HG02840 (cell line): ENCODE results near the gene PCSK5.

Source experiments
- ATAC-seq: cut with Tn5 transposase; IDR thresholded peaks from one replicate; pipeline ENCODE4 v1.9.1; 2021; ENCODE audit warnings: mild to moderate bottlenecking, moderate library complexity, moderate number of reproducible peaks; ENCODE audit not compliant: unreplicated experiment, low FRiP score

PCSK5 gene

DNA sequence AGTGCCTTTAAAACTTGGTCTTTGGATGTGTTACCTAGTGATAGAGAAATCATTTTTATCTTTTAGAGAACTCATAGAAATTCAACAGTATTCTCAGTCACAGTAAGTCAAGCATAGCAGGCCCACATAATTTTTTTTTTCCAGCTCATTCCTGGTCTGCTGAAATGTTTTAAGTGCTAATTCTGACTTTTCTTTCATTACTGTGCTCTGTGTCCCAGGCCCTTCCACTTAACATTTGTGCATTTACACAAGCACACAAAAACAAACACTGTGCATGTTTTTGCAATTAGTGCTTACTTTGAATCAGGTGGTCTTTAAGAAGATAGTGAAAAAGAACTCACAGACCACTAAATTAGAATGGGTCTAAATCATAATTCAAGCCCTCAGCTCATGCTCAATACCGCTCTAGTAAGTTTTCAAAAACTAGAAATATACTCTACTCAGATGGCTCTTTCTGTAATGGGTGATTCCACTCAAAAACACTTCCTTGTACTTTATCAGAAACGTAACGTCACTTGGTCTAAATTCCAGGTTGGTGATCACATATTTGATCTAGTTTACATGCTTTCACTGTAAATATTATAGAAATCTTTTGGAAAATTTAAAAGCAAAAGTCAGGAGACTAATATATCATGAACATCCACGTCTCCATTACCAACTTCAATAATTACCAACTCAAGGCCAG is 107.8 kb downstream of the PCSK5 start:
- ATAC-seq, result no peak

- ATAC-seq, result no peak
These were observed 111.0 kb downstream of the PCSK5 start for GRCh38 chr9:76001459-76001858.

- ATAC-seq, result no peak
These were observed 112.6 kb downstream of the PCSK5 start for GRCh38 chr9:76003041-76003440.

- ATAC-seq, result no peak
These were observed 114.1 kb downstream of the PCSK5 start for GRCh38 chr9:76004526-76004925.

GRCh38 chr9:76007935-76008334 is 117.5 kb downstream of the PCSK5 start:
- no peak for ATAC-seq

DNA sequence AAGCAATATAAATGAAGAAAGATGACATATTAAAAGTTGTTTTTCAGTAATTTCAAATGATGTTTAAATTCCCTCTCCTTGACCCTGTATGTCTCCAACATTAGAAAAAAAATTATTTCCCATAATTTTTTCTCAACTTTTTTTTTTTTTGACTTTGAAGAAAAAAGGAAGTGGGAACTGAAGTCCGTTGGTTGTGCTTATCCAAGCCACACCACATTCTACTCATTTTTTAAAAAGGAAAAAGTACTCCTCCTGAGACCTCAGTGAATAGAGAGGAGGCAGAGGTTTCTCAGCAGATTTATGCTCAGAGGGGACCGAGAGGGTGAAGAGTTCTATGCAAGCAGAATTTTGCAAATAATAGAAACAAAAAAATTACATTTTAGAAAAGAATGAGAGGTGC is 123.3 kb downstream of the PCSK5 start:
- ATAC-seq, result no peak

DNA sequence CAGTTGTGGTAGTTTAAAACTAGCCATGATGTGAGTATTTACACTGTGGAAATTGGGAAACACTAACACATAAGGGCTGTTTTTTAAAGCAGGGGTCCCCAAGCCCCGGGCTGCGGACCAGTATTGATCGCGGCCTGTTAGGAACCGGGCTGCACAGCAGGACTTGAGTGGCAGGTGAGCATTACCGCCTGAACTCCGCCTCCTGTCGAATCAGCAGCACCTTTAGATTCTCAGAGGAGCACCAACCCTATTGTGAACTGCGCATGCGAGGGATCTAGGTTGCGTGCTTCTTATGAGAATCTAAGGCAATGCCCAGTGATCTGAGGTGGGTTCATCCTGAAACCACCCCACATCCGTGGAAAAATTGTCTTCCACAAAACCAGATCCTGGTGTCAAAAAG is 127.8 kb downstream of the PCSK5 start:
- no peak for ATAC-seq

DNA sequence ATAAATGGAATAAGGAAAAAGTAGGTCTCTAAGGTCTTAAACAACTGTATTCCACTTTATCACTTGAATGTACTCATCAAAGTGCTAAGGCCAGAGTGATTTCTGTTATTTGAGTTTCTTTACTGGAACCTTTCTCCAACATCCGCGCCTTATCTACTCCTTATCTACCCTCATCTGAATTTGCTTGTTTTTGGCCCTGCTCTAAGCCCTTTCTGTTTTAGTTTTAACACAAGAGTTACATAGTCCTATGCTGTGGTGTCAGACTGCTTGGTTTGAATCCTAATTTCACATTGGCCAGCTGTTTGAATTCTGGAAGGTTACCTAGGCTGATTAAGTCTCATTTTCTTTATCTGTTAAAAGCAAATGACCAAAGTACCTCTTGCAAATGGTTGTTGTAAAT is 128.3 kb downstream of the PCSK5 start:
- no peak for ATAC-seq

DNA sequence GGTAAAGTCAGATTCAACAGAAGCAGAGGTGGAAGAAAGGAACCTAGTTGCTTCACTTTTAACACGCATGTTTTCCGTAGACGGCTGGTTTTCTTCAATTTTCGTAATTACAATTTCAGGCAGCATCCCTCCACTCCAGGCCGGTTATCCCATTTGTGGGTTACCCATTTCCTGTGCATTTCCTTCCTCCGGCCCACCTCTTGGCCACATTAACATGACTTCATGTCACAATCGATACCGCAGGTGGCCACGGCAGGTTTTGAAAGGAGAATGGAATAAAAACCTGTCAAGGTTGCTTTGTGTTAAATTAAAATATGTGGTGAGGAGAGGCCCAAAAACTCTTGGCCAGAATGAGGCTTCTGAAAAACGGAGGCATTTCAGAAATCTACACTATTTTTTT is 130.2 kb downstream of the PCSK5 start:
- ATAC-seq, result no peak

DNA sequence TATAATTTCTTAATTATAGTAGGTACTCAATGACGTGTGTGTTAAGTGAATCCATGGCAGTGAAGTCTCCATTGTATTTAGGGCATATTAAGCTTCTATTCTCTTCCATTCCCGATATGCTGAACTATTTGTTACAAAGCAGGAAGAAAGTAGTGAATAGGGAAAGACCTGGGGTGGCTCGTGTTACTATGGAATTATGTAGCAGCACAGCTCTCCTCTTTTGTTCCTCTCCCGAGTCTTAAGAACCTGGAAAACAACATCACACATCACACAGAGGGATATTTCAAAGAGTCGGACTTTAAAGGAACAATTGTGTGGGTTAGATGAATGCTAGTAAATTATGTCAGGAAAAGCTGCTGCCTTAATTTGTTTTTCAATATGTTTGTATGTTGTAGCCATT is 131.8 kb downstream of the PCSK5 start:
- ATAC-seq, result no peak

- ATAC-seq, result no peak
These were observed 133.3 kb downstream of the PCSK5 start for GRCh38 chr9:76023715-76024195.

GRCh38 chr9:76025286-76025685 is 134.8 kb downstream of the PCSK5 start:
- ATAC-seq, result no peak

- ATAC-seq, result no peak
These were observed 136.3 kb downstream of the PCSK5 start for GRCh38 chr9:76026796-76027195.

DNA sequence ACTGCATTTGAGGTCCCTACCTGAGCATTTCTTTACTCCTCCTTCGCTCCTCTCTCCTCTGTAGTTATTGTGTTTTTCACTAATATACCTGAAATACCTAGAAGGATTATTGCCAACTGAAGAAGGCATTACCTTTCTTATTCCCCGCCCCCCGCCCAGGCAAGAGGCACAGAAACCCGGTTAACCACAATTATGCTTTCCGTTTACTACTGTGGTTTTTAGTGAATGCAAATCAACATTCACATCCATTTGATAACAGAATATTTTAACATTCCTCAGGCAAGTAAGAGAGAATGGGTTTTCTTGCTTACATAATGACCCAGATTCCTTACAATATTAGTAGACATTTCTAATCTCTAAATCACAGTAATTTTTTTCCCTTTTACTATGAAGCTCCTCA is 136.9 kb downstream of the PCSK5 start:
- no peak for ATAC-seq

GRCh38 chr9:76027861-76028260 is 137.4 kb downstream of the PCSK5 start:
- no peak for ATAC-seq

DNA sequence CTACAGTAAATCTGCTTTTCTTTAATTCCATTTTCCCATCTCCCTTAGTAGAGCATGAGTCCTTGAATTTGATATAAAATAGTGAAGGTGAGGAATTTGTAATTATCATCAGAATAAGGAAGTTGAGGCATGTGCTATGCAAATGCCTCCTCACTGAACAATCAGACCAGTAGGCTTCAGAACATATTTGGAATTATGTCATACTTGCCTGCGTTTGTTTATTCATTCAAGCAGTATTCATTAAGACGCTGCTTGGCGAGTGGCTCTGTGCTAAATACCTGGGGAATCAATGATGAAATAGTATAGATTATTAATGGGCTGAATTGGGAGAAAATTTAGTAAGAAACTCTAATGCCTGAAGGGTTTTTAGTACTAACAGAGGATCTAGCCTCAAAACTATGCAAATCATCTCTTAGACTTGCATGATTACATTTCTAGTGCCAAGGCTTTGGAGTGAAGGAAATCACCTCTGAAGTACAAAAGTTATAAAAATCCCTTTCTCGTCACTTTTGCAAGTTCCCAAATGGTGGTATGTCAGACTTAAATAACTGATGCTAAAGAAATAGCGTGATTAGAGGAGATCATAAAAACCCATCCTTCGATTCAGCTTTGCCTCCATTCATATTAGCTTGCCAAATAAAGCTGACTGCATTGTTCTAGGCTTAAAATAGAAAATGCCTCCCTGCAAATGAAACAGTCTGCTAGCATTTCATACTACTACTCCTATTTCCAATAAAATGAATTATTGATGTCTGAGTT is 141.7 kb downstream of the PCSK5 start:
- no peak for ATAC-seq

- ATAC-seq, result no peak
These were observed 142.4 kb downstream of the PCSK5 start for GRCh38 chr9:76032797-76033373.

DNA sequence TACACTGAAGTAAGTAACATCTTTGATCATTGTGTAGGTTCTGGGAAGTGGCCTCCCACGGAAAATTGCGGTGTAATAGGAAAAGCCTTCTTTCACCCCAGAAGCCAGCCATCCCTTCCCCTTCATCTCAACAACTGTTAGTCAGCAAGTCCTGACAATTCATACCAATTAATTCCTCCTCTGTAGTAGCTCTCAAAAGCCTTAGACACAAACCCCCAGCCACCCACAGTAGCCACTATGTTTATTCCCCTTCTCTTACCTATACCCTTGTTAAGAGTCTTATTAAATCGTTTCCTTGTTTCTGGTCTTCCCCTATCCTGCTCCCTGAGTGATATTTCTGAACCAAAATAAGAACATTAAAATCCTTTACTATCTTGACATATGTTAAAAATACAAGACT is 143.6 kb downstream of the PCSK5 start:
- ATAC-seq, result no peak

DNA sequence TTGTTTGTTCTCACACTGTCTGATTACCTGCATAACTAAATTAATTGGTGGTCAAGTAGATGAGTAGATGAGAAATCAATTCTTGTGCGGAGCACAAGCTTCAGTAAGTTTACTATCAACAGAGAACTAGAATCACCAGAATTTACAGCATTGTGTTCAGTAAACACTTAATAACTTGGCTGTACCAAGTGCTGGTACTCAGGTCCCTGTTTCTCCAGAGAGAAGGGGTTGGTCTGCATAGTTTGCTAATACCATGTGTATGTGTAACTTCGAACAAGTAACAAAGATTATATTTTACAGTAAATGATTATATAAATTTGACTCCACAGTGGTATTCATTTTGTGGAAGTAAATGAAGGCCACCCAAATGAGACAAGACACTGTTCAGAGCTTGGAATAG is 146.3 kb downstream of the PCSK5 start:
- no peak for ATAC-seq

DNA sequence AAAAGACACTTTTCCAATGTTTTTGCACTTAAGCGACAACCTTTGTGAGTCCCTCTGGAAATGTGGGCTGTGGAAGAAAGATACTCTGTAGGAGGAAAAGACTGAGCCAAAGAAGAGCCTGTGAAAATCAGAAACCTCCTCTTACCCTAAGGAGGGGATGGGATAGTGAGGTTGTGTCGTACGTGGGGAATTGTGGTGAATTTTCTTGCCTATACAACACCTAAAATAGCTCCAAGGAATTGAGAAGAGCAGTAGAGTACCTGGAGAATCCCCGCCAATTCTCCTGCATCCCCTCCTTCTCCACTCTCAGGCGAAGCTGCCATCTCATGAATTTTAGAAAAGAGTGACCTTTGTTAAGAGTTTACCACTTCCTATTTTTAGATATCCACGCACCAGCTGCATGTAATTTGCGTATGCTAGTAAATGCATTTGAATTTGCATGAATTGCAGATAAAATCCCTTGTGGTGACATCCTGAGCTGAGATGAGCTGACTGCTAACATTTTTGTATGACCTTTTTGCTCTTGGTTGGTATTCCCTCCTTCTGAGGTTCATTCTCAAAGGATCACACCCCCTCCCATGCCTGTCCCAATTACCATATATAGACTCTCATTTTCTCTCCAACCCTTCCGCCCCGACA is 147.2 kb downstream of the PCSK5 start:
- ATAC-seq, result no peak

DNA sequence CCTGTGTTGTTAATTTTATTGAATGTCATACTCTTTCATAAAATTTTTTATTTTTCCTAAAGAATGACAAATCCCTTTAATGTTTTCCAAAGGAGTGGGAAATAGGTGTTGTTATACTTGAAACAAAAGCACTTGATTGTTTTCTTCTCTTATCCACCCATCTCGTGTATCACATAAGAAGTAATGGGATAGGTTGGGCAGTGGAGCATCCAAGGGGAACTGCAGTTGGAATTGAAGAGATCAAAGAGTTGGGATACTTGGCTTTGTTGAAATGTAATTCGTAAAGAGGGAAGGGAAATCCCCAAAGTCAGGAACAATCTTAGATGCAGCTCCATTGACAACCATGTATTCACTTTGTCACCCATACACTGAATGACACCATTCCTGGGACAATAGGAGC is 148.0 kb downstream of the PCSK5 start:
- no peak for ATAC-seq
